ENCODE measurements around the gene CDH1.

Gene CDH1

DNA sequence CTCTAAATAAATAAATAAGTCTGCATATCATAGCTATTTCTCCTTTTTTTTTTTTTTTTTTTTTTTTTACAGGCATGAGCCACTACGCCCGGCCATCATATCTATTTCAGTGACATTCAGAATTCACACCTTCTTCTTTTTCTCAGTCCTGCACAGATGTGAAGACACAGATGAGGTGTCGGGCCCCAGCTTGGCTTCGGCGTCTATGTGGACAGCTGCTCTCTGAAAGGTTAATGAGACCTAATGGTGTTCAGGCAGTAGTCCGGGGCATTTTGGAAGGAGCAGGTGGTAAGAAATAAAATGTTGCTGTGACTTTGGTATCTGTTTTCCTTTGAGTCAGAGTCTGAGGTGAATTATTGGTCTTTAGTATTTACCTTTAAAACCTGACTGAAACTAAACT, 129.8 kb downstream of the CDH1 start:
- no peak for DNase-seq

DNA sequence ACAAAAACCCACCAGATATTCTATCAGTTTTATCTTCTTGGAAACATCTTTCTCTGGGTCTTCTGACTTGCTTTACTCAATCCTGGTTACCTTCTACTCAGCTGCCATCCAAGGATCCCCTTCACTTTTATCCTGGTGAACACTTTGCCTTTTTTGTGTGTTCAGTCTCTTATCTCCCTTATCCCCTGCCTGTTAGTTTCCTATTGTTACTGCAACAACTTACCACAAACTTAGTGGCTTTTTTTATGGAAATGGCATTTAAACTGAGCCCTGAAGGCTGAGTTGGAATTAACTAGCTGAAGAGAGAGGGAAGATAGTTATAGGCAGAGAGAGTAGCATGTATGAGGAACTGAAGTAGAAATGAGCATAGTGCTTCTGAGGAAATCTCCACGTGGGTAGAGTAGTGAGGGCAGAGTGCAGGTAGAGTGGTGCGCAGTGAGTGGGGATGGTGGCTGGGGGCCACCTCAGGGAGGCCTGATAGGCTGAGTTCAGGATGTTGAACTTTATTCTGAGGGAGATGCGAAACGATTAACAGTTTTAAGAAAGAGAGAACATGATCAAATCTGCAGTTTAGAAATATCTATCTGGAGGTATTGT, 132.5 kb downstream of the CDH1 start:
- DNase-seq: no peak

DNA sequence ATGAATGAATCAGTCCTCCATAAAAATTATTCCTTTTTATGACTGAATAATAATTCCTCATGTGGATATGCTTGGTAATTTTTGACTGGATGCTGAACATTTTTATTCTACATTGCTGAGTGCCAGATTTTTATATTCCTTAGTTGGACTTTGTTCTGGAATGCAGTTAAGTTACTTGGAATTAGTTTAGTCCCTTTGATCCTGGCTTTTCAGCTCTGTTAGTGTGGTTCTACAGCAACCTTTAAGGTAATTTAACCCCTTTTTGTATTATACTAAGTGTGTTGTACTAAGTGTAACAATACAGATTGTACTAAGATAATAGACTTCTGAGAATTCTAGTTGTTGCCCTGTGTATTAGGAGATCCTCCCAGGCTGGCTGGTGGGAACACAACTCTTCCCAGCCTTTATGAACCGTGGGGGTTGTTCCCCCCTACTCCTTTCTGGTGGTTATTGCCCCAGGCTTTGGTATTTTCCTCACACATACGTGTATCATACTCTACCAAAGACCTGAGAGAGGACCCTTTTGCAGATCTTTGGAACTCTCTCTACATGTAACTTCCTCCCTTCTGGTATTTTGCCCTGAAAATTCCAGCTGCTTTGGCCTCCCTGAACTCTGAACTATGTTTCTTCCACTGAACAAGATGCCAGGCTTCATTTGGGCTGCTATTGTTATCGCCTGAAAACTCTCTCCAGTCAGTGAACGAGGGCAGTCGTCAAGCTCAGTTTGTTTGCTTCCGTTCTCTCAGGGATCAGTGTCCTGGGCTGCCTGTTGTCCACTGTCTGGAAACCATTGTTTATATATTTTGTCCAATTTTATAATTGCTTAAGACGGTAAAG, 136.8 kb downstream of the CDH1 start:
- DNase-seq: no peak

DNA sequence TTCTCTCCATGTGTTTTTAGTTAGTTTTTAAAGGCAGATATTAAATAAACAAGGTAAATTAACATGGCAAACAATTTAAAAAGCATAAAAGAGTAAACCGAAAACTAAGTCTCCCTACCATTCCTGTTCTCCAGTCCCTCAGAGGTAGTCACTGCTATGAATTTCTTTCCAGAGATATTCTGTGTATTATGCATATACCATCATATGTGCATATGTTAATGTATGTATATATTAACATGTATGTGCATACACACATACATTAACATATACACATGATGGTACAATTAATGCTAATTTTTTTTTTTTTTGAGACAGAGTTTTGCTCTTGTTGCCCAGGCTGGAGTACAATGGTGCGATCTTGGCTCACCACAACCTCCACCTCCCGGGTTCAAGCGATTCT, 138.8 kb downstream of the CDH1 start:
- DNase-seq: no peak

DNA sequence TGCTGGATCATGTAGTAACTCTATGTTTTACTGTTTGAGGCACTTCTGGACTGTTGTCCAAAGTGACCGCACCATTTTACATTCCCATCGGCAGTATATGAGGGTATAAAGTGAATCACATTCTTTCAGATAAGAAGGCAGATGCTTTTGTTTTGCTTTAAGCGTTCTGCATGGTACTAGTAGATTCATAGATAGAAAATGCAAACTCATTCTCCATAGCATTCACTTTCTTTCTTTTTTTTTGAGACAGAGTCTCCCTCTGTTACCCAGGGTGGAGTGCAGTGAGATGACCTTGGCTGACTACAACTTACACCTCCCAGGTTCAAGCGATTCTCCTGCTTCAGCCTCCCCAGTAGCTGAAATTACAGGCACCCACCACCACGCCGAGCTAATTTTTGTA, 146.6 kb downstream of the CDH1 start:
- no peak for DNase-seq

DNA sequence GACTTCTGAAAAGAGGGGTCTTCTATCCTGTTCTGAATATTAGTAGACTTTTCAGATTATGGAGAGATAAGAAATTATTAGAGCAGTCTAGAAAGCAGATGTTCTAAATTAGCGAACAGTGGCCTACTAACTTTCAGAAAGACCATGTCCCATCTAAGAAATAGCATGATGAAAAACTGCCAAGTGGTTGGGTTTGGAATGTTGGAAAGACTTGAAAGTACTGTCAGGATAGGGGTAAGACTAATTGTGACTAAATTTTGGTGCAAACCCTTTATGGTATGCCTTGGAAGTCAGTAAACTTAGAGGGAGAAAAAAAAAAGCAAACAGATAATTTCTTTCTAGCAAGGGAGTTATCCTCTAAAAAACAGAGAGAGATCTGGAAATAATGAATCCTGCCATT, 147.3 kb downstream of the CDH1 start:
- DNase-seq: no peak
